Lower leg skin (tissue), 4 donors: ENCODE data around the gene SMIM20. TPM values are rescaled to one million over a fixed set of nuclear protein-coding genes. Genes with fewer than 3 reads are reported as not detected.
"Not testable (repeated sequence)": the region's sequence is repeated elsewhere in the genome, so short reads cannot be mapped to it uniquely, and the experiment has no call there.

Source experiments
- DNase-seq, 2 donors: peaks; one replicate each; pipeline ENCODE4 v3.0.0-alpha.2; 2019; ENCODE audit warnings: low spot score in 2 of 2
- H3K4me3 ChIP-seq: fragments of 200-600 bp; sonication (generic); 2 replicates; pipeline ENCODE4 v1.5.1; 2017; ENCODE audit warnings: mild to moderate bottlenecking, low read depth; ENCODE audit not compliant: poor library complexity, severe bottlenecking
- CTCF ChIP-seq, 3 donors: fragments of 450-650 bp; IDR thresholded peaks; one replicate each; pipeline ENCODE4 v1.5.1; 2016; ENCODE audit warnings: antibody characterized with exemption in 3 of 3, mild to moderate bottlenecking in 3 of 3, moderate library complexity in 2 of 3
- POLR2A ChIP-seq, 2 donors: fragments of 450-650 bp; IDR thresholded peaks; one replicate each; pipeline ENCODE4 v1.6.1; 2016 to 2017; ENCODE audit warnings: antibody characterized with exemption in 2 of 2, mild to moderate bottlenecking in 1 of 2, moderate library complexity in 1 of 2
- WGBS, 2 donors: methylation state at CpG; one replicate each; pipeline ENCODE4 v1.1.5; 2018; 5-methylcytosine and 5-hydroxymethylcytosine counted together
- intact Hi-C: fragments of 100-400 bp; cut with DNase I; formaldehyde crosslinking; loops from one replicate; pipeline ENCODE4 v1.15.0; 2023; ENCODE audit warnings: low total_unique reads
- total RNA-seq, 4 donors: library from RNA; depleted of rRNA; stranded (reverse); fragments of >200 nt; gene quantifications; one replicate each; pipeline ENCODE4 v1.1.0, GENCODE V29; 2016

SMIM20 gene
- total RNA-seq, 4 donors from 2014 or later = 16.1 to 18.7 (median 17.4) TPM

DNA sequence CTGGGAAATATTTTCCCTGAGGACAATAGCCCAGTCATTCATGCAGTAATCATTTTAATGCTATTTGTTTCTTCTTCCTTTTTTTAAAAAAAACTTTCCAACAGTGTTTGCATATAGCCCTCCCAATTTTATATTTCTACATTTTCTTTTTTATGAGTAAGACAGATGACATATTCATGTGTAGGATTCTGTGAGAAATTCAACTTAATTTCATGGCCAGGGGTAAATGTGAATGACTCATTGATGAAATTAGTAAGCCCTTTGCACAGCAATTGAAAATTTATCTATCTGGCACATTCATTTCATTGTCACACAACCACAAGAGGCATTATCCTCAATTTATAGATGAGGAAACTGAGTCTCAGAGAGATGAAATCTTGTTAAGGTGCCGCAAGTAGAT, 13.7 kb upstream of the SMIM20 start:
- H3K4me3 ChIP-seq = no peak overlapping the region

GRCh38 chr4:25901030-25901430, 13.0 kb upstream of the SMIM20 start:
- TF ChIP-seq POLR2A (IDR thresholded peaks at IDR 0.05) = no peak
- no peak for TF ChIP-seq CTCF (IDR thresholded peaks at IDR 0.05)
- 83 to 90% methylated on average over 10 of the region's 10 CpGs for WGBS, 2 donors
- H3K4me3 ChIP-seq = no peak overlapping the region
- no peak for DNase-seq
- intact Hi-C loops = no loop called here

More for the DNA sequence above, 13.7 kb upstream of the SMIM20 start:
- intact Hi-C loops = no loop called here
- WGBS, 2 donors = 84 to 89% methylated on average over 1 of the region's 1 CpG
- no peak for DNase-seq
- TF ChIP-seq CTCF (IDR thresholded peaks at IDR 0.05) = no peak

DNA sequence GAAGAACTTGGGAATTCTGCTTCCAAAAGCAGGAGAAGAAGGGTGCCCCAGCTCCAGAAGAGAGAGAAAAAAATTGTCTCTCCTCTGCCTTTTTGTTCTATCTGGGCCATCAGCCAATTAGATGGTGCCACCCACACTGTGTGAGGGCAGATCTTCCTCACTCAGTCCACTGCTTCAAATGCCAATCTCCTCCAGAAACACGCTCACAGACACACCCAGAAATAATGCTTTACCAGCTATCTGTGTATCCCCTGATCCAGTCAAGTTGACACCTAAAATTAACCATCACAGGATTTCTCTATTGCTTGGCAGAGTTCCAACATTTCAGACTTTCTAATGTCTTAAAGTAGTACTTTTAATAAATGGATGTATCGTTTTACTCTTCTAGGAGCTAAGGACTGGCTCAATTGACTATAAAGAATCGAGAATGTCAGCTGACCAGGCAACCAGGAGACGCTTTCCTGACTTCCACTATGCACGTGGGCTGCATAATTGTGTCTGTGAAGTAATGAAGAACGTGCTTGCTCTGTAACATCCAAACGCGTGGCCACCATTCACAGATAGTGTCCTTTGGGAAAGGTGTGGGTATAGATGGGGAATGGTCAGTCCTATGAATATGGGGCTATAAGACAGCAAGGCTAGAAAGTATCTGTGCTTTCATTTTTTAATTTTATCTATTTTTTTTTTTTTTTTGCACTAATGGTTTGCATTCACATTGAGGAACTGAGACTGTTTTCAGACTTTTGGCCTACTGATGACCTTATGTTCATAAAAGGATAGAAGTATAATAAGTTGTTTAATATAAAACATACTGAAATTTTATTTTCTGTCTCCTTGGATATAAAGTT, 9.9 kb upstream of the SMIM20 start:
- intact Hi-C loops = no loop called here
- H3K4me3 ChIP-seq = no peak overlapping the region
- 73 to 74% methylated on average over 8 of the region's 8 CpGs for WGBS, 2 donors
- no peak for TF ChIP-seq POLR2A (IDR thresholded peaks at IDR 0.05)
- no peak for TF ChIP-seq CTCF (IDR thresholded peaks at IDR 0.05)
- no peak for DNase-seq

GRCh38 chr4:25904748-25905082, 9.3 kb upstream of the SMIM20 start:
- no peak overlapping the region for H3K4me3 ChIP-seq
- intact Hi-C loops = no loop called here
- WGBS, 2 donors = 94 to 95% methylated on average over 3 of the region's 3 CpGs
- DNase-seq = no peak
- TF ChIP-seq CTCF (IDR thresholded peaks at IDR 0.05) (no peak), POLR2A (IDR thresholded peaks at IDR 0.05) (no peak)

- WGBS, 2 donors = 95 to 98% methylated on average over 4 of the region's 4 CpGs
Observed at GRCh38 chr4:25905371-25905770, 8.6 kb upstream of the SMIM20 start.

DNA sequence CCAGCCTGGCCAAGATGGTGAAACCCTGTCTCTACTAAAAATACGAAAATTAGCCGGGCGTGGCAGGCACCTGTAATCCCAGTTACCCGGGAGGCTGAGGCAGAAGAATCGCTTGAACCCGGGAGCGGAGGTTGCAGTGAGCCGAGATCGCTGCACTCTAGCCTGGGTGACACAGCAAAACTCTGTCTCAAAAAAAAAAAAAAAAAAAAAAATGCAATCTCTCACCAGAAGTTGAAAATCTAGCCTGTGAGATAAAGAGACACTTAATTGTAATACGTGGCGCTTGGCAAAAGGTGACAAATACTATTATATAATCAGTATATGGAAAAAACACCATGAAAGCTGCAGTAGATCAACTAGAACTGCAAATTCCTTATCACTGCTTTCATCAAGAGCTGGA, 7.9 kb upstream of the SMIM20 start:
- DNase-seq, intact Hi-C loops, H3K4me3 ChIP-seq: not testable (repeated sequence)
- 94 to 95% methylated on average over 11 of the region's 11 CpGs for WGBS, 2 donors

More at GRCh38 chr4:25905371-25905770, 8.6 kb upstream of the SMIM20 start:
- DNase-seq = no peak
- H3K4me3 ChIP-seq = no peak overlapping the region
- intact Hi-C loops = no loop called here
- TF ChIP-seq CTCF (IDR thresholded peaks at IDR 0.05) = no peak
- TF ChIP-seq POLR2A (IDR thresholded peaks at IDR 0.05) = no peak
